HL-60 (cell line): Measurements from ENCODE around the gene P2RX1.

Experiments
- DNase-seq, 2 experiments: peaks; one replicate each; pipeline ENCODE4 v3.0.0-alpha.2; 2010 to 2020; ENCODE audit warnings: low read depth in 1 of 2, low spot score in 1 of 2
- H3K27ac ChIP-seq: fragments of 250-450 bp; sonication (Bioruptor Pico); replicated peaks from 2 replicates; pipeline ENCODE4 v1.5.1; 2020; ENCODE audit warnings: mild to moderate bottlenecking, moderate library complexity
- H3K27me3 ChIP-seq: fragments of 250-450 bp; sonication (Bioruptor Pico); 2 replicates; pipeline ENCODE4 v1.5.1; 2021; ENCODE audit warnings: mild to moderate bottlenecking, moderate library complexity; ENCODE audit not compliant: insufficient read depth, poor library complexity, severe bottlenecking
- H3K4me3 ChIP-seq: replicated peaks from 2 replicates; pipeline ENCODE4 v1.5.1; 2011; ENCODE audit warnings: mild to moderate bottlenecking, control low read depth, low read length; ENCODE audit not compliant: insufficient read depth
- GABPA ChIP-seq: IDR thresholded peaks from 2 replicates; pipeline ENCODE4 v1.6.1; 2012; ENCODE audit warnings: low read depth
- POLR2AphosphoS5 ChIP-seq: IDR thresholded peaks from 2 replicates; pipeline ENCODE4 v1.6.1; 2012; ENCODE audit warnings: low read depth
- SPI1 ChIP-seq: IDR thresholded peaks from 2 replicates; pipeline ENCODE4 v1.6.1; 2012; ENCODE audit warnings: low read depth, mild to moderate bottlenecking, borderline replicate concordance
- TF ChIP-seq, protein P1 (sequence below): IDR thresholded peaks from 2 replicates; pipeline ENCODE4 v1.6.1; 2012; ENCODE audit warnings: low read depth; ENCODE audit not compliant: insufficient replicate concordance
- TF ChIP-seq, protein P2 (sequence below): IDR thresholded peaks from one replicate; pipeline ENCODE4 v1.5.1; 2011; ENCODE audit warnings: low read length, control low read depth, inconsistent platforms; ENCODE audit not compliant: insufficient read depth

The P2RX1 gene

DNA sequence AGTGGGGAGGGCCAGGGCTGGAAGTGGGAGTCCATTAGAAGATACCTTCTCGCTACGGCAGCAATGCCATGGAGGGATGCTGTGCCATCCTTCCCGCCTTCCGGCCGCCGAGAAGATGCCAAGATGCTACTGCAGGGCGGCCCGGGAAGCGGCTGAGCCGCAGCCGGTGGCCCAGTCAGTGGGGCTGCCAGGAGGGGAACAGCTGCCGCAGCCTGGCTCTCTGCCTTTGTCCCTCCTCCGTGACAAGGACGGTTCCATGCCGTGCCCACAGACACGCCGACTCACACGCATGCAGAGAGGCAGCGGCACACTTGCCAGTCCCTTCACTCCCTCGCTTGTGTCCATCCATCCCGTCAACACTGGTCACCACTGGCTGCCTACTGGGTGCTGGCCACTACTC, 50.0 kb downstream of the P2RX1 start:
- Histone ChIP-seq H3K4me3 (no peak overlapping the region), H3K27me3 (no peaks in the 10 kb centered on the region), H3K27ac (no peak overlapping the region)
- TF ChIP-seq, protein P1, sequence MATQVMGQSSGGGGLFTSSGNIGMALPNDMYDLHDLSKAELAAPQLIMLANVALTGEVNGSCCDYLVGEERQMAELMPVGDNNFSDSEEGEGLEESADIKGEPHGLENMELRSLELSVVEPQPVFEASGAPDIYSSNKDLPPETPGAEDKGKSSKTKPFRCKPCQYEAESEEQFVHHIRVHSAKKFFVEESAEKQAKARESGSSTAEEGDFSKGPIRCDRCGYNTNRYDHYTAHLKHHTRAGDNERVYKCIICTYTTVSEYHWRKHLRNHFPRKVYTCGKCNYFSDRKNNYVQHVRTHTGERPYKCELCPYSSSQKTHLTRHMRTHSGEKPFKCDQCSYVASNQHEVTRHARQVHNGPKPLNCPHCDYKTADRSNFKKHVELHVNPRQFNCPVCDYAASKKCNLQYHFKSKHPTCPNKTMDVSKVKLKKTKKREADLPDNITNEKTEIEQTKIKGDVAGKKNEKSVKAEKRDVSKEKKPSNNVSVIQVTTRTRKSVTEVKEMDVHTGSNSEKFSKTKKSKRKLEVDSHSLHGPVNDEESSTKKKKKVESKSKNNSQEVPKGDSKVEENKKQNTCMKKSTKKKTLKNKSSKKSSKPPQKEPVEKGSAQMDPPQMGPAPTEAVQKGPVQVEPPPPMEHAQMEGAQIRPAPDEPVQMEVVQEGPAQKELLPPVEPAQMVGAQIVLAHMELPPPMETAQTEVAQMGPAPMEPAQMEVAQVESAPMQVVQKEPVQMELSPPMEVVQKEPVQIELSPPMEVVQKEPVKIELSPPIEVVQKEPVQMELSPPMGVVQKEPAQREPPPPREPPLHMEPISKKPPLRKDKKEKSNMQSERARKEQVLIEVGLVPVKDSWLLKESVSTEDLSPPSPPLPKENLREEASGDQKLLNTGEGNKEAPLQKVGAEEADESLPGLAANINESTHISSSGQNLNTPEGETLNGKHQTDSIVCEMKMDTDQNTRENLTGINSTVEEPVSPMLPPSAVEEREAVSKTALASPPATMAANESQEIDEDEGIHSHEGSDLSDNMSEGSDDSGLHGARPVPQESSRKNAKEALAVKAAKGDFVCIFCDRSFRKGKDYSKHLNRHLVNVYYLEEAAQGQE = no peak
- TF ChIP-seq SPI1 = no peak
- no peak for TF ChIP-seq POLR2AphosphoS5
- TF ChIP-seq GABPA = no peak
- TF ChIP-seq, protein P2, sequence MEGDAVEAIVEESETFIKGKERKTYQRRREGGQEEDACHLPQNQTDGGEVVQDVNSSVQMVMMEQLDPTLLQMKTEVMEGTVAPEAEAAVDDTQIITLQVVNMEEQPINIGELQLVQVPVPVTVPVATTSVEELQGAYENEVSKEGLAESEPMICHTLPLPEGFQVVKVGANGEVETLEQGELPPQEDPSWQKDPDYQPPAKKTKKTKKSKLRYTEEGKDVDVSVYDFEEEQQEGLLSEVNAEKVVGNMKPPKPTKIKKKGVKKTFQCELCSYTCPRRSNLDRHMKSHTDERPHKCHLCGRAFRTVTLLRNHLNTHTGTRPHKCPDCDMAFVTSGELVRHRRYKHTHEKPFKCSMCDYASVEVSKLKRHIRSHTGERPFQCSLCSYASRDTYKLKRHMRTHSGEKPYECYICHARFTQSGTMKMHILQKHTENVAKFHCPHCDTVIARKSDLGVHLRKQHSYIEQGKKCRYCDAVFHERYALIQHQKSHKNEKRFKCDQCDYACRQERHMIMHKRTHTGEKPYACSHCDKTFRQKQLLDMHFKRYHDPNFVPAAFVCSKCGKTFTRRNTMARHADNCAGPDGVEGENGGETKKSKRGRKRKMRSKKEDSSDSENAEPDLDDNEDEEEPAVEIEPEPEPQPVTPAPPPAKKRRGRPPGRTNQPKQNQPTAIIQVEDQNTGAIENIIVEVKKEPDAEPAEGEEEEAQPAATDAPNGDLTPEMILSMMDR = no peak
- no peak for DNase-seq

DNA sequence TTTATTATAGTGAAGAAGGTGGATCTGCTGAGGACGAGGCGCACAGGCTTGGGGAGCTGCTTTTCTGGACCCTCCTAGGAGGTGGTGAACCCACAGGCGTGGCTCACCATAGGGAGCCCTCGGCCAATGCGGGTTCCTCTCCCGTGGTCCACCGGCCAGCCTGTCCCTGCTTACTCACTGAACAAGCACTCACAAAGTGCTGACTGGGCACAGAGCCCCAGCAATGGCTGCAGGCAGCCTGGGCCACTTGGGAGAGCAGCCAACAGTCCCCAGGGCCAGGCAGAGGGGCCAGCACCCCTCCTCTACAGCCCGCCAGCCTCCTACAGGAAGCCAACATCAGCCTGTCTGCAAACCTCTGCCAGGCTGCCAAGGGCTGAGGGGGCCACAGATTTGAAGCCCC, 51.1 kb downstream of the P2RX1 start:
- no peak for DNase-seq
- H3K27me3 ChIP-seq = no peaks in the 10 kb centered on the region

DNA sequence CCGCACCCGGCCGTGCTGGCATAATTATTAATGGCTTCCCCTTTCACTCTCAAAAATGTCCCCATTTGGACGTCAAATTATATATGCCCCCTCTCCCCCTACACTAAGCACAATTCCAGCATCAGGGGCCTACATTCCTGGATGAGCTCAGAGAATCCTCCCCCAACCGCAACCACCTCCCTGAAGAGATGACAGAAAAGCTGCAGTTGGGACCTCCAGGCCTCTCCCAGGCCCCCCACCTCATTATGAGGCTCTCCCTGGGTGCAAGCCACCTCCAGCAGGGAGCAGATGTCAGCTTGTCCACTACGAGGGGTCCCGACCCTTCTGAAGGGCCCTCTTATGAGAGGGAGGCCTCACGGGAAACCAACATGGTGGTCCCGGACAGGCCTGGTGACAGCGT, 51.7 kb downstream of the P2RX1 start:
- H3K27me3 ChIP-seq = no peaks in the 10 kb centered on the region
- no peak for DNase-seq
- H3K4me3 ChIP-seq = no peak overlapping the region
- TF ChIP-seq, protein P1 = no peak
- TF ChIP-seq SPI1 = no peak
- no peak for TF ChIP-seq GABPA
- TF ChIP-seq, protein P2 = no peak
- TF ChIP-seq POLR2AphosphoS5 = no peak
- no peak overlapping the region for H3K27ac ChIP-seq

More for the DNA sequence above, 51.1 kb downstream of the P2RX1 start:
- TF ChIP-seq SPI1 = no peak
- Histone ChIP-seq H3K4me3 (no peak overlapping the region), H3K27ac (no peak overlapping the region)

DNA sequence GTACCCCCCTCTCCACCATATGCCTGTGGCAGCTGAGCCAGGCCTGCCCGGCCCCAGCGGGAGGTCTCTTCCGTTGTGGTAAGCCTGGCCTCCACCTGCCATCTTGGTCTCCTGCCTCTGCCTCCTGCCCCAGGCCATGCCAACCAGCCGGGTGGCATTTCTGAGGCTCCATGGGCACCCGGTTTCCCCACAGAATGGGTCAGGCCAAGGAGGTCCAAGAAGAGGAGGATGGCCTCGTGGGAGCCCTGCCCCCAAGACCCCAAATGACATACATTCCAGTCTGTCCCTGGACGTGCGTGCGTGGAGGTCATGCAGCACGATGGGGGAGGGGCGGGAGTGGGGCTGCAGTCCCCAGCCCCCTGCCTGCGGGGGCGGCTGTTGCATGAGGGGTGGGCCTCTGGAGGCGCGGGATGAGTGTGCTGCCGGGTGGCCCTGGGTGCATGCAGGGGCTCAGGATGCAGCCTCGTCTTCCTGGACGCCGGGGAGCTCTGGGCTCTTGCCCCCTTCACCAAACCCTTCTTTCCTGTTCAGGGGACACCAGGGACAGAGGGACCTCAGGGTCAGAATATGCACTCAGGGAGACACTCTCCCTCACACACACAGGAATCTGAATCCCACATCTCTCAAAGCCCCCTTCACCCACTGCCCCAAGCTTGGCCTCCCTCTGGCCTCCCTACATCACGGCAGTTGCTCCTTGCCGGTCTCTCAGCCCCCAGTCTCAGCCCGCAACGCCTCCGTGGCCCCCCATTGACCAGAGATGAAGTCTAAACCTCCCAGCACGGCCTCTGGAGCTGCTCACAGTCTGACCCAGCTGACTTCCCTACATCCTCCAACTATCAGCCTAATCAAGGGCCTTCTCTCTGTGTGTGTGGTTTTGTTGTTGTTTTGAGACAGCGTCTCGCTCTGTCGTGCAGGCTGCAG, 54.2 kb downstream of the P2RX1 start:
- Histone ChIP-seq H3K27ac (no peak overlapping the region), H3K4me3 (no peak overlapping the region), H3K27me3 (no peaks in the 10 kb centered on the region)
- no peak for DNase-seq
- TF ChIP-seq, protein P2 = no peak
- TF ChIP-seq SPI1 = no peak
